Activated B cell treated with CpG ODN at 0.5 μM for 24 hours (primary cell): Measurements from ENCODE around the gene CARD11. TPM values are rescaled to one million over a fixed set of nuclear protein-coding genes. Genes with fewer than 3 reads are reported as not detected.

Experiments
- ATAC-seq: fragments of 200-7000 bp; cut with Tn5 transposase; one replicate; pipeline ENCODE4 v1.10.0; 2021; ENCODE audit warnings: low read depth, mild to moderate bottlenecking, moderate library complexity
- CTCF ChIA-PET: fragments of 350-600 bp; sonication (Branson Sonifier 250); formaldehyde crosslinking; loops from one replicate; lab custom pipeline; 2021; ENCODE audit warnings: antibody characterized with exemption; lab: Charles Lee
- POLR2A ChIA-PET: fragments of 350-600 bp; sonication (Branson Sonifier 250); formaldehyde crosslinking; loops from one replicate; lab custom pipeline; 2021; ENCODE audit warnings: antibody characterized with exemption; lab: Charles Lee
- DNase-seq: peaks from one replicate; pipeline ENCODE4 v3.0.0; 2022
- H3K27ac Mint-ChIP-seq: one replicate; pipeline ENCODE4 v1.8.0; 2020; ENCODE audit warnings: mixed read lengths
- H3K27me3 Mint-ChIP-seq: one replicate; pipeline ENCODE4 v1.8.0; 2021; ENCODE audit warnings: mixed read lengths
- H3K36me3 Mint-ChIP-seq: one replicate; pipeline ENCODE4 v1.8.0; 2021; ENCODE audit warnings: low read depth, mixed read lengths
- H3K4me1 Mint-ChIP-seq: one replicate; pipeline ENCODE4 v1.8.0; 2021; ENCODE audit warnings: mixed read lengths
- H3K4me3 Mint-ChIP-seq: one replicate; pipeline ENCODE4 v1.8.0; 2020; ENCODE audit warnings: mild to moderate bottlenecking, mixed read lengths
- H3K9me3 Mint-ChIP-seq: one replicate; pipeline ENCODE4 v1.8.0; 2020; ENCODE audit warnings: mixed read lengths
- CTCF ChIP-seq: fragments of 200-600 bp; IDR thresholded peaks from one replicate; pipeline ENCODE4 v1.8.0; 2022; ENCODE audit warnings: antibody characterized with exemption, mild to moderate bottlenecking
- intact Hi-C: fragments of 100-400 bp; cut with micrococcal nuclease; formaldehyde crosslinking; loops from one replicate; pipeline ENCODE4 v1.15.1; 2024
- total RNA-seq: library from RNA; stranded (reverse); gene quantifications from 2 replicates; pipeline ENCODE4 v1.2.3, GENCODE V29; 2022

The CARD11 gene
- total RNA-seq, 1 donor from 2014 or later: 114 TPM

GRCh38 chr7:2870471-2870931 is 173.2 kb downstream of the CARD11 start:
- H3K27ac Mint-ChIP-seq: peak overlapping the region; percentile 46
- ChIA-PET POLR2A (no interaction called here), CTCF (no interaction called here)
- peaks cover 27% of the 10 kb centered on the region for H3K4me1 Mint-ChIP-seq
- ATAC-seq: peak; percentile 90
- DNase-seq: peak; percentile 44
- H3K27me3 Mint-ChIP-seq: no peaks in the 10 kb centered on the region
- H3K9me3 Mint-ChIP-seq: no peaks in the 10 kb centered on the region
- no peaks in the 10 kb centered on the region for H3K36me3 Mint-ChIP-seq
- intact Hi-C loops: no loop called here
- no peak for TF ChIP-seq CTCF
- H3K4me3 Mint-ChIP-seq: peak overlapping the region; percentile 72

- peak overlapping the region; percentile 72 for H3K4me3 Mint-ChIP-seq
- intact Hi-C loops: loop anchor here (5.0 to 10.0 kb wide), 2 partner anchors 432 to 535 kb away; partner anchors contain the start of gene SDK1
- no peaks in the 10 kb centered on the region for H3K27me3 Mint-ChIP-seq
- ChIA-PET CTCF (no interaction called here), POLR2A (no interaction called here)
- DNase-seq (no peak), ATAC-seq (no peak)
- H3K36me3 Mint-ChIP-seq: no peaks in the 10 kb centered on the region
- peak overlapping the region; percentile 46 for H3K27ac Mint-ChIP-seq
- no peaks in the 10 kb centered on the region for H3K9me3 Mint-ChIP-seq
- H3K4me1 Mint-ChIP-seq: peaks cover 28% of the 10 kb centered on the region
- TF ChIP-seq CTCF: no peak
Observed at GRCh38 chr7:2869981-2870380, 173.7 kb downstream of the CARD11 start.

- no peaks in the 10 kb centered on the region for H3K9me3 Mint-ChIP-seq
- no peak for TF ChIP-seq CTCF
- H3K36me3 Mint-ChIP-seq: no peaks in the 10 kb centered on the region
- ATAC-seq (no peak), DNase-seq (no peak)
- no peak overlapping the region for H3K27ac Mint-ChIP-seq
- POLR2A ChIA-PET: interaction anchor here (0.6 kb wide), 1 partner anchor 1521 kb away, joined by 4 read pairs; no protein-coding TSS in a partner anchor
- H3K4me1 Mint-ChIP-seq: peaks cover 47% of the 10 kb centered on the region
- no peak overlapping the region for H3K4me3 Mint-ChIP-seq
- CTCF ChIA-PET: interaction anchor here (1.7 to 3.5 kb wide), 4 partner anchors 196 to 807 kb away, joined by 6 to 51 read pairs (median 10); no protein-coding TSS in a partner anchor
- intact Hi-C loops: loop anchor here (5.0 to 10.0 kb wide), 2 partner anchors 436 to 538 kb away; partner anchors contain the start of gene SDK1
- no peaks in the 10 kb centered on the region for H3K27me3 Mint-ChIP-seq
Observed at GRCh38 chr7:2866601-2867000, 177.1 kb downstream of the CARD11 start.

GRCh38 chr7:2864999-2865670 is 178.5 kb downstream of the CARD11 start:
- H3K27me3 Mint-ChIP-seq: no peaks in the 10 kb centered on the region
- peak overlapping the region; percentile 15 for H3K4me3 Mint-ChIP-seq
- H3K9me3 Mint-ChIP-seq: no peaks in the 10 kb centered on the region
- TF ChIP-seq CTCF: no peak
- ChIA-PET CTCF (interaction anchor here (0.7 to 3.5 kb wide), 21 partner anchors 12 to 1033 kb away, joined by 3 to 51 read pairs (median 4); no protein-coding TSS in a partner anchor), POLR2A (interaction anchor here (0.7 to 1.6 kb wide), 4 partner anchors 29 to 113 kb away, joined by 3 to 7 read pairs (median 4); no protein-coding TSS in a partner anchor)
- intact Hi-C loops: loop anchor here (1.0 to 10.0 kb wide), 7 partner anchors 144 to 1032 kb away; partner anchors contain the start of gene SDK1
- peaks cover 34% of the 10 kb centered on the region for H3K4me1 Mint-ChIP-seq
- H3K27ac Mint-ChIP-seq: peak overlapping the region; percentile 26
- peak; percentile 30 for ATAC-seq
- H3K36me3 Mint-ChIP-seq: no peaks in the 10 kb centered on the region
- DNase-seq: peak; percentile 66
